GM19043 (cell line): Measurements from ENCODE around the gene FGF8.
A peak's percentile ranks its signal among the peaks of the same experiment; 100 is the strongest.

Experiments used
- ATAC-seq: cut with Tn5 transposase; IDR thresholded peaks from one replicate; pipeline ENCODE4 v1.9.1; 2021; ENCODE audit warnings: low read depth; ENCODE audit not compliant: unreplicated experiment

Gene FGF8

DNA sequence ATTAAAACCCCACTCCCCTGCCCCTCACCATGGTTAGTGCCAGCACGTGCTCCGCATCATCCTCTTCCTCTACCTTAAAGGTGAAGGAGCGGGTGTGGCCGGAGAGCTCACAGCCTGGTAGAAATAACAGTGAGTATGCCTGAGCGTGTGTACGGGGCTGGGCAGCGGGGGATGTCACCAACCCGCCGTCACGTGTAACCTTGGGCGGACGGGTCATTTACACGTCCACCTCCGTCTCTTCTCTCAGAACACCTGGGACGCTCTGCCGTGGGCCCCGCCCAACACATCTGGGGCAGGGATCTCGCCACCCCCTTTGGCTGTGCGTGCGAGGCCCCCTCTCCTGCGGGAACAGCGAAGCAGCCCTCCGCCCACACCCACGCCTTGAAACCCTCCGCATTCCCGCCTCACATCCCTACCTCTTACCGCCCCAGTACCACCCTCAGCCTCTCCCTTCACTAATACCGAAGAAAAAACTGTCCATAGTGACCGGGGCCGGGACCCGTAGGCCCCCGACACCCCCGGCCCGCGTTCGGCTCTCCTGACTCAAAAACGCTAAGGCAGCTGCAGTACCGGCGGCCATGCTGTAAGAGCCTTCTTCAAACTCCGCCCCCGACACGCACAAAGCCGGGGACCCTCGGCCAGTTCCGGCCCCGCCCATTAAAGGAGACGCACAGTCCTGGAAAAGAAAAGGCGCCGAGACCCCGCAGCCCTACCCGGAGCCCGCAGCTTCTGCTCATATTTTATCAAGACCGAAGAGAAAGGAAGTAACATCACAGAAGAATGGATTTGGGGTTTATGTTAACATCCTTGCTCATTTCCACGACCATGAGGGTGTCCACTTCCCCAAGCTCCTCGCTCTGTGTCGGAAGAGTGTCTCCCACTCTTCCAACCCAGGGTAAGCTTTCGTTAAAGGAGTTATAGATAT, 7.2 kb upstream of the FGF8 start, which contains the start of gene NPM3:
NPM3 (minus strand) TSS at position 636 of the 925 bp plus-strand sequence; CDS start at position 580, 56 bp downstream.
- ATAC-seq: peak; percentile 73

DNA sequence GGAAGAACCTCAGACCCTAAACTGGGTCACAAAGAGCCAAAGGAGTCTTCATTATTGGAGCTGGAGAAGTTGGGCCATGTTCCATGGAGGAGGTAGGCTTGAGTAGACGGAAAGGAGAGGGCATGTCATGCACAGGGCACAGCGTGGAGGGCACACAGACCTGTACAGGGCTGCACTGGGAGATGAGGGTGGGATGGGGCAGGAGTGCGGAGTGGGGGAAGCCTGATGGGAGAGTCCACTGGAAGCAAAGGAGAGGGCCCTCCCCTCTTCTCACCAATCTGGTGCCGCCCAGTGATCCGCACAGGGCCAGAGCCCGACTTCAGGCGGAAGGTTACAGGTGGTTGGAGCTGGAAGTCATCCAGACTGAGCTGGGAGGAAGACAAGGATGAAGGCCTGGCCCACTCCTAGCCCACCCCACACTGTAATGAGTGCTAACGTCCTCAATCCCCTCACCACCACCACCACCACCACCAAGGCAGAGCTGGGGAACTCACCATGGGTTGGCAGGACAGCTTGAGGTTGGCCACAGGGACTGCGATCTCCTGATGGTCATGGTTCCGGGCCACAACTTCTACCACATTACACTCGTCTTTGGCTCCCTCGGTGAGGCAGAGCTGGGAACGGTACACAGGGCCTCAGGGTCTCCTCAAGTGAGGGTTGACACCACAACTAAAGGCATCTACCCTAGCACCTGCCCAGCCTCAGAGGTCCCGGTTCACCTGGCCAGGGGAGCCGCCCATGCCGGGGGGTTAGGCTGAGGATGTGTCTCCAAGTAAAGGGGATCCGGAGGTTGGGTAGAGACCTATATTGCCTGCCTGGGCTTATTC, 6.3 kb upstream of the FGF8 start:
- ATAC-seq: no peak

DNA sequence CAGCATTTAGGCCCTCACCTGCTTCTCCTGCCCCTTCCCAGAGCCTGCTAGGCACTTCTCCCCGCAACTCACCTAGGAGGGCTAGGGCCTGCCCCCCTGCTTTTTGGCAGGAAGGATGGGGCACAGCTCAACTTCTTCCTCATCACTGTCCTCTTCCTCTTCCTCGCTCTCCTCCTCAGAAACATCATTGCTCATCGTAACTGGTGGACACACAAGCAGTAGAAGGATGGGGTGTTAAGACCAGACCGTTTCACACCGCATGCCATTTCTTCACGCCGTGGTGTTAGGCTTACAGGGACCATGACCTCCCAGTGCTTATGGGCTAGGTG, 5.7 kb upstream of the FGF8 start:
- no peak for ATAC-seq

DNA sequence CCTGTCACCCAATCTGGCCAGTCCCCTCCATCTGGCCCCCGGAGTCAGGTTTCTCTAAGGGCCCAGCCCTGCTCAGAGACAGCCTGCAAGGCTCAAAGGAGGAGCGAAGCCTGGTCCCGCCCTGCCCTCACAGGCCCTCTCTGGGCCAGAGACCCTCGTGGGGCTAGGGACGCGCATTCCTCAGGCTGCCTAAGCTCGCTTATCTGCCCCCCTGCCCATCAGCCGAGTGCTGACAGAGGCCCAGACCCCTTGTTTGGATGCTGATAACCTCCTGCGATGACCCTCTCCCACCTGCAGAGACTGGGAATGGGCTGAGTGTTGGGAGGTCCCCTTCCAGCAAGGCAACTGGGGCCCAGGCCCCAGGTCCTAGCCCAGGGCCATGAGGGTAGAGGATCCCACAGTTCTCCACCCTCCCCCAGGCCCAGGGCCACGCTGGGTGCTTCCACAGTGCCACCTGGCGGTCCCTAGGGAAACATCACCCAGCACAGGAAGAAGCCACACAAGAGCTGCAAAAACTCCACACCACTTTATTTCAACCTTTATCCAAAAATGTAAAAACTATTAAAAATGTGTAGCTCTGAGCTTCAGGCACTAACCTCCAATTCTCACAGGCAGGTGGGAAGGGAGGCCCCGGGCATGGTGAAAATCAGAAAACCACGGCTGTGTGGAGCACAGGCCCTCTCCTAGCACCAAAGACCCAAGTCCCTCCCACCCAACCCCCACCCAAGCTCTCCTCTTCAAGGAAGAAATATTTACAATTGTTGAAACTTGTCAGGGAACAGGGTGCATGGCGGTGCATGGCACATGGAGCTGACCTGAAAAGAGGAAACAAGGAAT, 5.1 kb upstream of the FGF8 start:
- ATAC-seq: no peak

DNA sequence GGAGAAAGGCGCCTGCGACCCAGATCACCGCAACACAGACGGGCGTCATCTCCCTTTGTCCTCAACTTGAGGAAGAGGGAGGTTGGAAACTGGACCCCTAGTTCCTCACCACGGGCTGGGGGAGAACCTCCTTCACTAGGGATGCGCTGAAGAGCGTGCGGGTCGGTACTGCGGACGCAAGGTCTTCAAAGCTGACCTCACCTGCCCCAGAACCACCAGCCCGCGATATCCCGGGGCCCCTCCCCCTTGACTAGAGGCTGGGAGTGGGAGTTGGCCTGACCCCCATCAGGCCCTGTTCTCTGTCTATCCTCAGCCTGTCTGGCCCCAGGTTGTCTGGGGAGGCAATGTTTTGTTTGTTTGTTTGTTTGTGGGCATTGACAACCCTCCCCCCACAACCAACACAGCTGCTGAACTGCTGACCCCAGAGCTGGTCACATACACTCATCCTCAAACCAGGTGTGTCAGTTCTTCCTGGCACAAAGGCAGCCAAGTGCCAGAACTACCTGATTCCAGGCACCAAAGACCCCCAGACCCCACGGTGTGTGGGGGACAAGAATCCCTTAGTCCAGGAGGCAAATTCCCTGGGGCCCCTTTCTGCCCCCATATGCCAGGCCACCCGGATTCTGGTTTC, 4.4 kb upstream of the FGF8 start:
- no peak for ATAC-seq

DNA sequence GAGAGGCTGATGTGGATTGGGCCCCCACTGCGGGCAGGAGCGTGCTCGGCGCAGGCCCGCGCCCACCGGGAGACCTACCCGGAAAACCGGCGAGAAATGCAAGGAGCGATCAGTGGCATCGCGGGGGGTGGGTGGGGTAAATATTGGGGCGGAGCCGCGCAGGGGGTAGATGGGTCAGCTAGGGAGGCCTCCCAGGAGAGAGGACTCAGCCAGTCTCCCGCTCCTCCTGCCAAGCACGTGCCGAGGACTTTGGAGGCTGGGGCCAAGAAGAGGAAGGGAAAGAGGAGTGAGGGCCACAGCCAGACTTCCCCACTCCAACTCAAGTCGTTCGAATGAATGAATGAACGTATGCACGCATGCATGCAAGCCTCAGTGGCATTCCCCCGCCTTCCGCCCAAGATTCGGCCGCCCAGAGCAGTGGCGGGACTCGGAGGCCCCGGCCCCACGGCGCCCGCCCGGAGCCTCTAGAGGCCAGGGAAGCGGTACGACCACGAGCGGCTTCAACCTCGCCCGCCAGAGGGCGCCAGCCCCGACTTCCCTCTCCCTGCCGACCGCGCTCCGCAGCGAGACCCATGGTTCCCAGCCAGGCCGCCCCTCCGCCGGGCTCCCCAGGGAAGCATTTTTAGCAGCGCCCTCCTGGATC, 3.8 kb upstream of the FGF8 start:
- ATAC-seq: no peak

DNA sequence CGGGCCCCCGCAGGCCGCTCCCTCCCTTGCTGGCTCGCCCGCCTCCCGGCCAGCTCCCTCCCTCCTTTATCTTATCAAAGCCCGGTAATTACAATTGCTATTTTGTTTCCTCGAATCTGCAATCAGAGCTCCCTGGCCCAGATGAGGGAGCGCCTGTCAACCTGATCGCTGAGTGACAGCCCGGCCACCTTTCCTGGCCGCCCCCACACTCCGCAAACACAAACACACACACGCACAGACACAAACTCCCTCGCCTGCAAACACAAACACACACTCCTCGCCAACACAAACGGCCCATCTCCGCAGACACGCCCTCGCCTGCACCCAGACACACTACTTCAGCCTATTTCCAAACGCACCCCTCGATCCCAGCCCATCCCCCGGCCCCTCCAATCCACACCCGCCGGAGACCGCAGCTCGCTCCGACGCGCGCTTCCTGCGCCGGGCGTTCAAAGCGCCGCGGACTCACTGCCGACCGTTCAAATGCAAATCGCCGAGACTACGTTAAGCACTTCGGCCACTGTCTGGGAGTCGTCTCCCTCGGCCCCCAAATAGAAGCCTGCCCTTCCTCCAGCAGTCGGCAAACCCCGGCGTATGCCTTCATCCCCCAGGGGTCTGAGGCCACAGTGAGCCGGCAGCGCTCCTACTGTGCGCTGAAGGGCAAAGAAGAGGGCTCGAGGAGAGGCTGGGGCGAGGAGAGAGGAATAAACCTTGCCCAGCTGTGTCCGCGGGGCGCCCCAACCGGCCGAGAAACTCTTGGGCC, 3.0 kb upstream of the FGF8 start:
- no peak for ATAC-seq

DNA sequence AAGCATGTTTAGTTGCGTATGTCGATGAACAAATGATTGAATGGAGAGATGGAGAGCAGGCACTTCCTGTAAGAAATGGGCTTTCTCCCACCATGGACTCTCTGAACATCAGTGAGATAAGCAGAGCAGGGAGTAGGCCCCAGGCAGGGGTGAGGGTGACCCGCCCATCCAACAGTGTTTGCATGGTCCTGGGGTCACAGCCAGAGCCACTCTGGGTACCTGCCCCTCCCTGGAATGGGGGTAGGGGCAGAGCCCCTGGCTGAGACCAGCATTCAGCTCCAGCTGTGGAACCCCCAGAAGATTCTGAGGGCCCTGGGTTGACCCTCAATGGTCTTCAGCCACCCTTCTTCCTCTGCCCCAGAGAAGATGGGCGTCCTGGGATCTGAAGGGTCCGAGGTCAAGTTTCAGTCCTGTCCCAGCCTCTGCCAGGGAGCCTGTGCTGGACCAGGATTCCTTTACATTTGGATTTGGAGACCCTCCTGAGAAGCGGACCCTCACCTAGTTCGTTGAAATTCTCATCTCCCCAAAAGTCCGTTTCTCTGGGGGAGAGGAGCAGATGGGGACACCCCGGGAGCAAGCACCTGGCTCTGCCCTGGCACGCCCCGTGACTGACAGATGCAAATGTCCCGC, 2.4 kb upstream of the FGF8 start:
- no peak for ATAC-seq

DNA sequence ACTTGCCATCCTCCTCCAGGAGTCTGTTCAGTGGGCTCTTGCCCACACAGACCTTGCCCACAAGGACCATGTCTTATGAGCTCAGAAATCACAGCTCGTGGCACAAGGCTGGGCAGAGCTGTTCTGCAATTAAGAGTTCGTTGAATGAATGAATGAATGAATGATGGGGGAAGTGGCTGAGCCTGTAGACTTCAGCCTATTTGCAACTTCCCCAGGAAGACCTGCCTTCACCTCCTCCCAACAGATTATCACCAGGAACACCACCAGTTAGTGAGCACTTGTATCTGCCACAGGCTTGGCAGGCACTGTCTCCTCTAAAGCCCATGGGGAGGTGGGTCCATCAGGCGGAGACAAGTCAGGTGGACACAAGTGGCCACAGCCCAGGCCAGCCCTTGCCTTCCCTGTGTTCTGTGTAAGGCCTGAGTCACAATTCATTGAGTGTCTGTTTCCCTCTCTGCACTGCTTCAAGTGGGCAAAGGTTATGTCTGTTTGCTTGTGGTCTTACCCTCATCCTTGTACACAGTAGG, 1.8 kb upstream of the FGF8 start:
- no peak for ATAC-seq

DNA sequence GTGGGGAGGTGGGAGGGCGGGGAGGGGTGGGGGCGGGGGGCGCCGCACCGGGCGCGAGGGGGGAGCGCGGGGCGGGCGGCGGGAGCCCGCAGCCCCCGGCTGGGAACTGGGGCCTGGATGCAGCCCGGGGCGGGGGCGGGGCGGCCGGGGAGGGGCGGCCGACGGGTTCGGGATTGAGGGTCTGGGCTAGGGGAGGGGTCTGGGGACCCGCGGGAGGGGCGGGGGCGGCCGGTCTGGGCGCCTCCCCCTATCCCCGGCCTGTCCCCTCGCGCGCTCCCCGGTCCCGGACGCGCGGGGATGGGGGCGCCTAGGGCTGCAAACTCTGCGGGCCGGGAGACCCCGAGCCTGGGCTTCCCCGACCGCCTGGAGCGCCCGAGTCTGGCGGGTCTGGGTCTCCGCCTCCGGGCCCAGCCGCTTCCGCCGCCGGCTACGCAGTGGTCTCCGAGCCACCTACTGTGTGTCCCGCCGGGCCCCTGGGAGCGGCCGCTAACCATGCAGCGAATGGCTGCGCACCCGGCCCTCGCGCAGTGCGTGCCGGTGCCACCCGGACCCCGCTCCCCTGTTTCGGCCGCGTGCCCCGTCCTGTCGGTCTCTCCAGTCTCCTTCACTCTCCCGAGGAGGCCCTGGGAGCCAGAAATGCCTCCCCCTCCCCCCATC, 375 bp upstream of the FGF8 start:
- ATAC-seq: no peak

DNA sequence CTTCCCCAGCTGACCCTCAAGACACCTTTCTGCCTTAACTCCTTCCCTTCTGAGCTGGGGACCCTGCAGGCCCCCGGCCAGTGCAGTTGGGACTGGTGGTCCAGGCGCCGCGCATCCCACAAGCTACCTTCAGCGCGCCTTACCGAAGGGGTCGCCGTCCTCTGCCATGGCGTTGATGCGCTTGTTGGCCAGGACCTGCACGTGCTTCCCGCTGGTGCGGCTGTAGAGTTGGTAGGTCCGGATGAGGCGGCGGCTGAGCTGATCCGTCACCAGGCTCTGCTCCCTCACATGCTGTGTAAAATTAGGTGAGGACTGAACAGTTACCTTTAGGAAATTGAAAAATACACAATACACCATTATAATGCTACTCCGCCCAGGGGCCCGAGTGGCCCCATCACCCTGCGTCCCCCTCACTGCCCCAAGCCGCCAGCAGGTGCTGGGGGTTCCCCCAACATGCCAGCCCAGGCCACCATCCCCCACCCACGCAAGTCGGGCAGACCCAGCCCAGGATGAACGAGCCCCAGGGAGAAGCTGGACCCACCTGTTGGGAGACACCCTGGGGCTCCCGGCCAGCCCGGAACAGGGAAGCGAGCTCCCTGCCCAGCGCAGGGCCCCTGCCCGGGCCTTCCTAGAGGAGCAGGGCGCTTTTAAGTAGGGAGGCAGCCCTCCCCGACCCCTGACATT, 1.2 kb downstream of the FGF8 start:
- ATAC-seq: no peak

DNA sequence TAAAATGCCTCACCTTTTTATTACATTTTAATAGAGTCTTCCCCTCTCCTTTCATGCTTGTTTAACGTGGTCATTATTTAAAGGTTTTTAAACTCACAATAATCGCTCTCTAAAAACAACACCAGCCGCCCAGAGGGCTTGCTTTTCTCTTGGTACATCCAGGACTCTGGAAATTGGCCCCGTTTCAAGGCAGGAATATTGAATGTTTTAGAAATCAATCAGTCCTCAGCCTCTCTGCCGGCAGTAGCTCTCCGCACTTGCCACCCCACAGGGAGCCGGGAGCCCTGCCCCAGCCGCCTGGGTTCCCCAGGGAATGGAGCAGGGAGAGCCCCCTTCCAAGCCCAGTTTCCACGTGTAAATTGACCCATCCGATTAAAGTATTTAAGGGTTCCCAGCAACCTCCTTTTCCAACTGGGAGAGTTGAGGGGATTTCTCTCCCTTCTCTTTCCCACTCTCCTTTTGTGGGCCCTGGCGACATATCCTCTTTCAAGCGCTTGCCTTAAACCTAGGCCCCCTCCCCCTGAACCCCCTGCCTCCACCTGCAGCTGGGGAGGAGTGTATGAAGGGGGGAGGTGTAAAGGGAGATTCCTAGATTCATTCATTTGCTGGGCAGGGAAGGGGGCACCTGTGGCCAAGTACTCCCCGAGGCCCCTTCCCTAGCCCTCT, 1.9 kb downstream of the FGF8 start:
- no peak for ATAC-seq

DNA sequence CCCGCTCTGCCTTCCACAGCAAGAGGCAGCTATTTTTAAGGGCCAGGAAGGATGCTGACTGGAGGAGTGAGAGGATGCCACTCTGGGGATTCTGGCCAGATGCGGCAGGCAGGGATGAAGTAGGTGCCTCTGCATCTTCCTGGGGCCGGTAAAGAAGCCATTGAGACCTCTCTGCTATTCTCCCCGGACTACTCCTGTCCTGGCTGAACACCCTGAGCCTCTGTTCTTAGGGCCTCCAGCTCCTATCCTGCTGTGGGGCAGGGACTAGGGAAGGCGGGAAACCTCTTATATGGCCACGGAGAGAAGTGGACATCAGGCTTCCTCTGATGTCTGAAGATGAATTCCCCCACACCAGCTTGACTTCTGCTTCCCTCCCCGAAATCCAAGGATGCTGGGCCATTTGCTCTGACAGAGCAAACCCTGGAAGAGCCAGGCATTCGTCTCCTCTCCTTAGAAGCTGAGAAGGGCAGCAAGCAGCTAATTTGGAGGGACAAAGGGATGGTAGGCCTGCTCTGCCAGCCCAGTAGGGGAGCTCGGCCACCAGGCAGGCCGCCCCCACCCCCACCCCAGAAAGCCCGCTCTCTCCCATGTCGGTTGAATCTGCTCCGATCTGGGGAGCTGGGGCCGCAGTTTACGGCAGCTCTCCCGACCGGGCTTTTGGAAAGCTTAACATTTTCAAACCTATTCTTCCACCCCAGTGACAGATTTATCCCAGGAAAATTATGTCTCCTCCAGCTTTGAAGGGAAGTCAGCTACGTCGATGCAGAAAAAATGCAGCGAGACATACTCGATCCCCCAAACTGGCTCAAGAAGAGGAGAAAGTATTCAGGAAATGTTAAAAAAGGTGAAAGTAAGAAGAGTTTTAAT, 2.8 kb downstream of the FGF8 start:
- no peak for ATAC-seq

DNA sequence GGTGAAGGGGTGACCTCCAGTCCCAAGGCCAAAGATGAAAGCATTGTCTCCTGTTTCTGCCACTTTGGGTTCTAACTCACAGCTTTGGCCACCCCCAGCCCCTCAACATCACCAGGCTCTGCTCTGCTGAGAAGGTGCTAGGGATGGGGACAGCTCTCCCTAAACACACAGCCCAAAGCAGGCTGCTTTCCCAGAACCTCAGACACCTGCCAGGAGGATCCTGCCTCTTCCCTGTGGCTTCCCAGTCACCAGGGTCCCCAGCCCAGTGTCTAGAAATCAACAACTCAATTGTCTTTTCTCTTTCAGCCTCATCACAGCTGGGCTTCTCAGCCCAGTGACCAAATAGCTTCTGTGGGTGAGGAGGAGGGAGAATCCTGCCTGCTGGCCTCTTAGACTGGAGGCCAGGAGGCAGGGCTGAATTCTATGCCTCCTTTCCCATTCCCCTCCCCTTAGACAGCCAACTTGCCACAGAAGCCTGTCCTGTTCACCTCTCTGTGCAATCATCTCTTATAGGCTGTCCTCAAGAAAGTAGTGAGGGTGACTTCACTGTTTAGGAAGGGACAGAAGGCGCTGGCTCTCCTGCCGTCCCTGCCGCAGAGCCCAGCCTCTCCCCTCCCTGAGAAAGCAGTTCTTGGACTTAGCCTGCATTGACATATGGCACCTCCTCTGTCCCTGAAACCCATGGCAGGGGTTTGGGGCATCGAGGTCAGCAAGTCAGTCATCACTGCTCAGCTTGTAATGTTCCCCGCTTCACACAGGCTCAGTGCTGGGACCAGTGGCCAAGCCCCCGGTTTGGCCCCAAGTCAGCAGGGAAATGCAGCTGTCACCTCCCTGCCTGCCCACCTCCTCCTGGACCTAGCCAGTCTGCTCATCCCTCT, 3.7 kb downstream of the FGF8 start:
- ATAC-seq: no peak

DNA sequence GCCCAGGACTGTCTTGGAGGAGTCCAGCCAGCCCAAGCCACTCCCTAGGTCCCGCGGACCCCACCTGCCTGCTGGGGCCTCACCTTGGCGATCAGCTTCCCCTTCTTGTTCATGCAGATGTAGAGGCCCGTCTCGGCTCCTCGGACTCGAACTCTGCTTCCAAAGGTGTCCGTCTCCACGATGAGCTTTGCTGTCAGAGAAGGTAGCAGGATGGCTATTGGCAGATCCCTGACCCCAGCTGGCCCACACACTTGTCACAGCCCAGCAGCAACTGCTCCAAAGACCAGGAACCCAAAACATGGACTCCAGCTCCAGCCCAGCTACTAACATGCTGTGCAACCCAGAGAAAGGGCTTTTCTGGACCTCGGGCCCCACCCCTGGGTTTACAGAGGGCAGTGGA, 4.5 kb downstream of the FGF8 start:
- ATAC-seq: no peak
